NCI-H187 (cell line): ENCODE data around the gene USP17L11.
"Not testable (repeated sequence)": the region's sequence is repeated elsewhere in the genome, so short reads cannot be mapped to it uniquely, and the experiment has no call there.

Experiments used
- DNase-seq, 2 experiments: peaks; one replicate each; lab custom pipeline; 2025; lab: John Stamatoyannopoulos, UW

The USP17L11 gene, protein sequence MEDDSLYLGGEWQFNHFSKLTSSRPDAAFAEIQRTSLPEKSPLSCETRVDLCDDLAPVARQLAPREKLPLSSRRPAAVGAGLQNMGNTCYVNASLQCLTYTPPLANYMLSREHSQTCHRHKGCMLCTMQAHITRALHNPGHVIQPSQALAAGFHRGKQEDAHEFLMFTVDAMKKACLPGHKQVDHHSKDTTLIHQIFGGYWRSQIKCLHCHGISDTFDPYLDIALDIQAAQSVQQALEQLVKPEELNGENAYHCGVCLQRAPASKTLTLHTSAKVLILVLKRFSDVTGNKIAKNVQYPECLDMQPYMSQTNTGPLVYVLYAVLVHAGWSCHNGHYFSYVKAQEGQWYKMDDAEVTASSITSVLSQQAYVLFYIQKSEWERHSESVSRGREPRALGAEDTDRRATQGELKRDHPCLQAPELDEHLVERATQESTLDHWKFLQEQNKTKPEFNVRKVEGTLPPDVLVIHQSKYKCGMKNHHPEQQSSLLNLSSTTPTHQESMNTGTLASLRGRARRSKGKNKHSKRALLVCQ

DNA sequence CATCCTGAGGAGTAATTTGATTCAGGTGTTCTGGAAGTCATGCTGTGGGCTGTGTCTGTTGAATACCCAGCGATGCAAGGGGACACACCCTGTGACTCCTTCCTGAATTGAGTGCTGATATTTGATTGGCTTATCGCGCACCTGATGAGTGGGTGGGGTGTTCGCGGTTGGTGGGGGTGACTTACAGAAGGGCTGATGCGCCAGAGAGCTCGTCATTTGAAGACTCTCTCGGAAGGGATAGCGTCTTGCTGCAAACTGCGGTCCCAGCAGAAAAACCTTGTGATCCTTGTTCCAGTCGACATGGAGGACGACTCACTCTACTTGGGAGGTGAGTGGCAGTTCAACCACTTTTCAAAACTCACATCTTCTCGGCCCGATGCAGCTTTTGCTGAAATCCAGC lies at the start of gene USP17L11:
TSS of gene USP17L11 (plus strand) at position 301 of the 400 bp plus-strand sequence. CDS start at position 301, 0 bp downstream.
- not testable (repeated sequence) for DNase-seq

GRCh38 chr4:9165990-9166389 lies 49.2 kb upstream of the USP17L11 start:
- DNase-seq: not testable (repeated sequence)

DNA sequence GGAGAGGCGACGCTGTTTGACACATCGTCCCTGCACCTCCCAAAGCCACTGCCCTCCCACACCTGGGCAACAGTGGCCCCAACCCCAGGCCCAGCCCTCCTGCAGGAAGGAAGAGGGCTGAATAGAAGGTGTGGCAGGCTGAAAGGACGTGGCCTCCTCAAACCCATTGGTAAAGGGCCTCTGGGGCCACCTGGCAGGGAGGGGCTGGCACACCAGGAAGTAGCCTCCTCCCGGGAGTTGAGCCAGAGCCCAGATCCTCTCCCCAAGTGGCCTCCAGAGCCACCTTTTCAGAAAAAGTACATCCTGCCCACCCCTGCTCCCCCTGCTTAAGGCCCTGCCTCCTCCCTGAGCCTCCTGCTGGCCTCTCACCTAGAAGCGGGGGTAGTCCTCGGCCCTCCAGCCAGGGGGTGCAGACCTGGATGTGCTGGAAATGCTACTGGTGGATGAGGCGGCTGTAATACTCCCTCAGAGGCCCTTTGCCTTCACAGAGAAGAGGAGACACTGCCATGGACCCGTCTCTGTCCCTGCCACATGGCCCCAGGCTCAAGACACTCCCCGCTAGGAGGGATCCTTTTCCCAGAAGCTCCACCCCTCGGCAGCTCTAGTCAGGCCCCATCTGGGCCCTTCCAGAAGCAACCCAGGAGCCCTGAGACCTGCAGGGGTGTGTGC lies 45.3 kb upstream of the USP17L11 start, which contains the start of gene FAM90A26:
TSS of gene FAM90A26 (plus strand) at position 619 of the 669 bp plus-strand sequence. CDS start 2,764 bp downstream, outside the sequence.
- not testable (repeated sequence) for DNase-seq

GRCh38 chr4:9210357-9210756 lies 4.8 kb upstream of the USP17L11 start, which contains the start of gene USP17L10:
Gene USP17L10, plus strand, starts transcription at chr4:9210657. Its CDS starts 0 bp downstream, at chr4:9210657.
- not testable (repeated sequence) for DNase-seq

GRCh38 chr4:9214701-9215100 lies 504 bp upstream of the USP17L11 start:
- not testable (repeated sequence) for DNase-seq

DNA sequence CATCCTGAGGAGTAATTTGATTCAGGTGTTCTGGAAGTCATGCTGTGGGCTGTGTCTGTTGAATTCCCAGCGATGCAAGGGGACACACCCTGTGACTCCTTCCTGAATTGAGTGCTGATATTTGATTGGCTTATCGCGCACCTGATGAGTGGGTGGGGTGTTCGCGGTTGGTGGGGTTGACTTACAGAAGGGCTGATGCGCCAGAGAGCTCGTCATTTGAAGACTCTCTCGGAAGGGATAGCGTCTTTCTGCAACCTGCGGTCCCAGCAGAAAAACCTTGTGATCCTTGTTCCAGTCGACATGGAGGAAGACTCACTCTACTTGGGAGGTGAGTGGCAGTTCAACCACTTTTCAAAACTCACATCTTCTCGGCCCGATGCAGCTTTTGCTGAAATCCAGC lies 4.6 kb downstream of the USP17L11 start, which contains the start of gene USP17L12:
TSS of gene USP17L12 (plus strand) at position 301 of the 400 bp plus-strand sequence. CDS start at position 301, 0 bp downstream.
- not testable (repeated sequence) for DNase-seq

DNA sequence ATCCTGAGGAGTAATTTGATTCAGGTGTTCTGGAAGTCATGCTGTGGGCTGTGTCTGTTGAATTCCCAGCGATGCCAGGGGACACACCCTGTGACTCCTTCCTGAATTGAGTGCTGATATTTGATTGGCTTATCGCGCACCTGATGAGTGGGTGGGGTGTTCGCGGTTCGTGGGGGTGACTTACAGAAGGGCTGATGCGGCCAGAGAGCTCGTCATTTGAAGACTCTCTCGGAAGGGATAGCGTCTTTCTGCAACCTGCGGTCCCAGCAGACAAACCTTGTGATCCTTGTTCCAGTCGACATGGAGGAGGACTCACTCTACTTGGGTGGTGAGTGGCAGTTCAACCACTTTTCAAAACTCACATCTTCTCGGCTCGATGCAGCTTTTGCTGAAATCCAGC lies 9.4 kb downstream of the USP17L11 start, which contains the start of gene USP17L13:
TSS of gene USP17L13 (plus strand) at position 301 of the 400 bp plus-strand sequence. CDS start at position 301, 0 bp downstream.
- DNase-seq: not testable (repeated sequence)

- DNase-seq: not testable (repeated sequence)
These were observed 15.0 kb downstream of the USP17L11 start for GRCh38 chr4:9230249-9230648.

DNA sequence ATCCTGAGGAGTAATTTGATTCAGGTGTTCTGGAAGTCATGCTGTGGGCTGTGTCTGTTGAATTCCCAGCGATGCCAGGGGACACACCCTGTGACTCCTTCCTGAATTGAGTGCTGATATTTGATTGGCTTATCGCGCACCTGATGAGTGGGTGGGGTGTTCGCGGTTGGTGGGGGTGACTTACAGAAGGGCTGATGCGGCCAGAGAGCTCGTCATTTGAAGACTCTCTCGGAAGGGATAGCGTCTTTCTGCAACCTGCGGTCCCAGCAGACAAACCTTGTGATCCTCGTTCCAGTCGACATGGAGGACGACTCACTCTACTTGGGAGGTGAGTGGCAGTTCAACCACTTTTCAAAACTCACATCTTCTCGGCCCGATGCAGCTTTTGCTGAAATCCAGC lies 18.9 kb downstream of the USP17L11 start, which contains the start of gene USP17L15:
TSS of gene USP17L15 (plus strand) at position 301 of the 400 bp plus-strand sequence. CDS start at position 301, 0 bp downstream.
- DNase-seq: not testable (repeated sequence)

GRCh38 chr4:9238461-9238860 lies 23.3 kb downstream of the USP17L11 start:
- not testable (repeated sequence) for DNase-seq

DNA sequence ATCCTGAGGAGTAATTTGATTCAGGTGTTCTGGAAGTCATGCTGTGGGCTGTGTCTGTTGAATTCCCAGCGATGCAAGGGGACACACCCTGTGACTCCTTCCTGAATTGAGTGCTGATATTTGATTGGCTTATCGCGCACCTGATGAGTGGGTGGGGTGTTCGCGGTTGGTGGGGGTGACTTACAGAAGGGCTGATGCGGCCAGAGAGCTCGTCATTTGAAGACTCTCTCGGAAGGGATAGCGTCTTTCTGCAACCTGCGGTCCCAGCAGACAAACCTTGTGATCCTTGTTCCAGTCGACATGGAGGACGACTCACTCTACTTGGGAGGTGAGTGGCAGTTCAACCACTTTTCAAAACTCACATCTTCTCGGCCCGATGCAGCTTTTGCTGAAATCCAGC lies 28.4 kb downstream of the USP17L11 start, which contains the start of gene USP17L17:
TSS of gene USP17L17 (plus strand) at position 301 of the 400 bp plus-strand sequence. CDS start at position 301, 0 bp downstream.
- not testable (repeated sequence) for DNase-seq

DNA sequence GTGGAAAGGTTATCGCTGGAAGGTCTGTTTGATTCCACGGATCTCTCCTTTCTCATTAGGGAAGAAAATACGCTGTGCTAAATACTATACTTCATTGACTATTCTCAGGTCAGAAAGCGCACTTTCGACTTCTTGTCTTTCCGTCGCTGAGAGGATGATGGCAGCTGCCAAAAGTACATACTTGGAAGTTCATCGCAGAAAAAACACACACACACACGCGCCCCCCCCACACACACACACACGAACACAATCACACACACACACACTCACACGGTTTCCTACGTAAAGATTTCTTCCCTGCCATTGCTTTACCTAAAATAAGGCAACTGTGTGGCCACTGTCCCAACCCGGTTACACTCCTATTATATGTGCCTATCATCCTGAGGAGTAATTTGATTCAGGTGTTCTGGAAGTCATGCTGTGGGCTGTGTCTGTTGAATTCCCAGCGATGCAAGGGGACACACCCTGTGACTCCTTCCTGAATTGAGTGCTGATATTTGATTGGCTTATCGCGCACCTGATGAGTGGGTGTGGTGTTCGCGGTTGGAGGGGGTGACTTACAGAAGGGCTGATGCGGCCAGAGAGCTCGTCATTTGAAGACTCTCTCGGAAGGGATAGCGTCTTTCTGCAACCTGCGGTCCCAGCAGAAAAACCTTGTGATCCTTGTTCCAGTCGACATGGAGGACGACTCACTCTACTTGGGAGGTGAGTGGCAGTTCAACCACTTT lies 32.9 kb downstream of the USP17L11 start, which contains the start of gene USP17L18:
TSS of gene USP17L18 (plus strand) at position 678 of the 728 bp plus-strand sequence. CDS start at position 678, 0 bp downstream.
- DNase-seq: not testable (repeated sequence)

- DNase-seq: not testable (repeated sequence)
These were observed 37.9 kb downstream of the USP17L11 start, which contains the start of gene USP17L19 for GRCh38 chr4:9253078-9253477. Gene USP17L19, plus strand, starts transcription at chr4:9253378. Its CDS starts 0 bp downstream, at chr4:9253378.

- not testable (repeated sequence) for DNase-seq
These were observed 42.6 kb downstream of the USP17L11 start, which contains the start of gene USP17L20 for GRCh38 chr4:9257824-9258223. Gene USP17L20, plus strand, starts transcription at chr4:9258124. Its CDS starts 0 bp downstream, at chr4:9258124.

DNA sequence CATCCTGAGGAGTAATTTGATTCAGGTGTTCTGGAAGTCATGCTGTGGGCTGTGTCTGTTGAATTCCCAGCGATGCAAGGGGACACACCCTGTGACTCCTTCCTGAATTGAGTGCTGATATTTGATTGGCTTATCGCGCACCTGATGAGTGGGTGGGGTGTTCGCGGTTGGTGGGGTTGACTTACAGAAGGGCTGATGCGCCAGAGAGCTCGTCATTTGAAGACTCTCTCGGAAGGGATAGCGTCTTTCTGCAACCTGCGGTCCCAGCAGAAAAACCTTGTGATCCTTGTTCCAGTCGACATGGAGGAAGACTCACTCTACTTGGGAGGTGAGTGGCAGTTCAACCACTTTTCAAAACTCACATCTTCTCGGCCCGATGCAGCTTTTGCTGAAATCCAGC lies 47.4 kb downstream of the USP17L11 start, which contains the start of gene USP17L21:
TSS of gene USP17L21 (plus strand) at position 301 of the 400 bp plus-strand sequence. CDS start at position 301, 0 bp downstream.
- not testable (repeated sequence) for DNase-seq
